ENCODE measurements around the gene FAM118B. TPM values are rescaled to one million over a fixed set of nuclear protein-coding genes. Genes with fewer than 3 reads are reported as not detected.

FAM118B gene
- total RNA-seq, 1 donor from 2014 or later, result 28.4 TPM

DNA sequence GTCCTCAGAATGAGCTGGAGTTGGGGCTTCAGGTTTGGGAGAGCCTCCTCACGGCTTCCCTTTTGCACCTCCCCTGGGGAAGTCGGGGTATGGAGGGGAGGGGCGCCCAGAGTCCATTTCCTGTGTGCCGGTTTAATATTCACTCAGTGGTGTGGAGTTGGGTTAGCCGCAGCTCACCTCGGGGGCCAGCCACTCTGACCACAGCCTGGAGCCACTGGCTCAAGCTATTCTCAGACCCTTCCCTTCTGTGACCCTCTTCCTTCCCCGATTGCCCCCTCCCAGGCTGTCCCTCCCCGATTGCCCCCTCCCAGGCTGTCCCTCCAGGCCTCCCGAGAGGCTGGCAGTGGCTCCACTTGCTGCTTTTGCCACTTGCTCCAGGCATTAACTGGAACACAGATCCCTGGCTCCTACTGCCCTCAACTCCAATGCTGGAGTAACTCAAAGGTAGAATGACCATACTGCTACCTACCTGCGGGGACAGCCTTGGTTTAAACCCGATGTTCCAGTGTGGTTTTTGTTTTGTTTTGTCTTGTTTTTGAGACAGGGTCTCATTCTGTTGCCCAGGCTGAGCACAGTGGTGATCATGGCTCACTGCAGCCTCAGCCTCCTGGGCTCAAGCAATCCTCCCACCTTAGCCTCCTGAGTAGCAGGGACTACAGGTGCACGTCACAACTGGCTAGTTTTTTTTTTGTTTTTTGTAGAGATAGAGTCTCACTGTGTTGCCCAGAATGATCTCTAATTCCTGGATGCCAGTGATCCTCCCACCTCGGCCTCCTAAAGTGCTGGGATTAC lies 29.4 kb upstream of the FAM118B start:
- no peak for TF ChIP-seq CTCF (conservative IDR thresholded peaks at IDR 0.05)
- peaks cover 2% of the 10 kb centered on the region for H3K9me3 Mint-ChIP-seq
- H3K27me3 Mint-ChIP-seq (ENCODE audit: low read depth), result peaks cover 43% of the 10 kb centered on the region
- H3K36me3 Mint-ChIP-seq (ENCODE audit: low read depth), result peaks cover 5% of the 10 kb centered on the region
- DNase-seq (ENCODE audit: low read depth, low spot score), result no peak
- no peak overlapping the region for H3K4me3 Mint-ChIP-seq
- H3K4me1 Mint-ChIP-seq, result peaks cover 13% of the 10 kb centered on the region
- H3K27ac Mint-ChIP-seq (ENCODE audit: unreplicated experiment), result no peak overlapping the region

DNA sequence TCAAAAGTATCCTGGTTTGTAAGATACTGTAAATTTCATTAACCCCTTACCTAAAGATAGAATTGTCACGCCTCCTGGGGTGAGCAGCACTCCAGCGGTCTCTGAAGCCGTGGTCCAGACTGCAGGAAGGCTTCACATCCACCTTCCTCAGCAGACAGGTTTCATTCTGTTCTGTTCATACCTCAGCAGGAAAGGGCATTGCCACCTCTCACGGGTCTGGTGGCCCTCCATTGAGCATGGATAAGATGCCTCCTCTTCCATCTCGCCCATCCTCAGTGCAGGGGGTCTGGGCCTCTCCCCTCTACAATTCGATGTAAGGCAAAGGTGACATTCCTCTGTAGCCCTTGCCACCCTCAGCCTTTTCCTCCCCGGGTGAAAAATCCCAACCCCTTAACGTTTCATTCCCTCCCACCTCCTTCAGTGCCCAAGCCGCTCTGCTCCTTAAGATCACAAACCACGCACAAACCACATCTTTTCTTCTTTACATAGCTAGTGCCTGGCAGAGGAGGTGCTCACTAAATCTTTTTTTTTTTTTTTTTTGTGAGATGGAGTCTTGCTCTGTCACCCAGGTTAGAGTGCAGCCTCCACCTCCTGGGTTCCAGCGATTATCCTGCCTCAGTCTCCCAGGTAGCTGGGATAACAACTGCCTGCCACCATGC lies 28.7 kb upstream of the FAM118B start:
- no peak for TF ChIP-seq CTCF (conservative IDR thresholded peaks at IDR 0.05)
- Mint-ChIP-seq H3K4me3 (no peak overlapping the region), H3K27me3 (ENCODE audit: low read depth) (peaks cover 43% of the 10 kb centered on the region), H3K9me3 (peaks cover 2% of the 10 kb centered on the region), H3K36me3 (ENCODE audit: low read depth) (peaks cover 7% of the 10 kb centered on the region), H3K27ac (ENCODE audit: unreplicated experiment) (no peak overlapping the region), H3K4me1 (peaks cover 15% of the 10 kb centered on the region)
- DNase-seq (ENCODE audit: low read depth, low spot score), result no peak

DNA sequence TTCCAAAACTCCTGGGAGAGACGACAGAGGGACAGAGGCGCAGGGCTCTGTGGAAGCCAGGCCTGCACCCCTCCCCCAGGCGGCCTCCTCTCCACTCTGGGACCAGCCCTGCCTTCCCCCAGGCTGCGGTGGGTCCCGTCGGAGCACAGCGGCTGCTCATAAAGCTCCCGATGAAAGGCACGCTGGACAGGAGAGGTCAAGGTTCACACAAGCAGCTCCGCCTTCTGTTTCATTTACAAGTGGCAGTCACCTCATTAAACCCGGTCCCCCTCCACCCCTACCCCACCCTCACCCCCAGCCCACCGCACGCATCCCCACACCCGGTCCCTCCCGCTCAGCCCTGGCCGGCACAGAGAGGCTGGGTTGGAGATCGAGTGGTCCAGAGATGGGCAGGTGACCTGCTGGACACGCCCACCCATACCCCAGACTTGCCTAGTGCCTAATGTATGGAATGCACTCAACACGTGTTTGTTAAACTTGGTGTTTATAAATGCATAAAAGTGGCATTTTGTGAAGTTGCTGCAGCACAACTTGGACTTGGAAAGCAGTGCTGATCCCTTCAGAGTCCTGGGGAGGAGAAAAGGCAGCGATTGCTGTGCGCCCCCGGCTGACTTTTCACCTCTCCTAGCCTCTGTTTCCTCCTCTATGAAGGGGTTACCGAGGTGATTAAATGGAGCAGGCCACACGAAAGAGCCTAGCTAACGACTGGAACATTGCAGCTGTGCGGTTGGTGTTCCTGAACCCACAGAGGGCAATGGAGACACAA lies 26.1 kb upstream of the FAM118B start:
- Mint-ChIP-seq H3K27ac (ENCODE audit: unreplicated experiment) (no peak overlapping the region), H3K9me3 (peaks cover 2% of the 10 kb centered on the region), H3K4me3 (no peak overlapping the region), H3K36me3 (ENCODE audit: low read depth) (peaks cover 7% of the 10 kb centered on the region), H3K27me3 (ENCODE audit: low read depth) (peaks cover 52% of the 10 kb centered on the region), H3K4me1 (peaks cover 15% of the 10 kb centered on the region)
- no peak for DNase-seq (ENCODE audit: low read depth, low spot score)
- no peak for TF ChIP-seq CTCF (conservative IDR thresholded peaks at IDR 0.05)

DNA sequence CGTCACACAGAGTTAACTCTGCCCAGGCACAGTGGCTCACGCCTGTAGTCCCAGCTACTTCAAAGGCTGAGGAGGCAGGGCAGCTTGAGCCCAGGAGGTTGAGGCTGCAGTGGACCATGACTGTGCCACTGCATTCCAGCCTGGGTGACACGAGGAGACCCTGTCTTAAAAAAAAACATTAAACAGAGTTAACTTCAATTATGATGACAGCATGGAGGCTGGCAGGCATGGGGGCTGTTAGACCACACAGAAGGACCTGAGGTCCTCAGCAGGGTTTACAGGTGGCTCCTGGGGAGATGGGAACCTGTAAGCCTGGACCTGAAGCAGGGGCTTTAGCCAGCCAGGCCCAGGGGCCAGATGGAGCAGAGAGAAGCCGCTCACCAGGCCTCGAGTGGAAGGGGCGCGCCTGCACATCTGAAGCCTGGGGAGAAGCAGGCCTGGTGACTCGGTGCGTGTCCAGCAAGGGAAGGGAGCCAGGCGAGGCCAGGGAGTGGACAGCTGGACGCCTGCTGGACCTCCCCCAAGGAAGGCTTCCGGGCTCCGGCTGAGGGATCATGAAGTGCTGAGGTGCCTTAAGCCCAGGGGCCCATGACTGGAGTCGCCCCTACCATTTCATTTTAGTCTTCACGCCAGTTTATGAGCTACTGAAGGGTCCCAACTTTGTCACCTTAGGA lies 25.4 kb upstream of the FAM118B start:
- Mint-ChIP-seq H3K27ac (ENCODE audit: unreplicated experiment) (no peak overlapping the region), H3K4me3 (no peak overlapping the region), H3K27me3 (ENCODE audit: low read depth) (peaks cover 48% of the 10 kb centered on the region), H3K4me1 (peaks cover 15% of the 10 kb centered on the region), H3K9me3 (no peaks in the 10 kb centered on the region), H3K36me3 (ENCODE audit: low read depth) (peaks cover 10% of the 10 kb centered on the region)
- no peak for DNase-seq (ENCODE audit: low read depth, low spot score)
- TF ChIP-seq CTCF (conservative IDR thresholded peaks at IDR 0.05), result no peak

Measured in neural crest cell (in vitro differentiated cells).